GM12801 (cell line): Measurements from ENCODE around the gene CTNND2.

Experiments used
- TF ChIP-seq, protein P1 (sequence below): IDR thresholded peaks from one replicate; pipeline ENCODE4 v1.5.1; 2011; ENCODE audit warnings: control low read depth; ENCODE audit not compliant: insufficient read length; ENCODE audit errors: extremely low read depth

CTNND2 gene

DNA sequence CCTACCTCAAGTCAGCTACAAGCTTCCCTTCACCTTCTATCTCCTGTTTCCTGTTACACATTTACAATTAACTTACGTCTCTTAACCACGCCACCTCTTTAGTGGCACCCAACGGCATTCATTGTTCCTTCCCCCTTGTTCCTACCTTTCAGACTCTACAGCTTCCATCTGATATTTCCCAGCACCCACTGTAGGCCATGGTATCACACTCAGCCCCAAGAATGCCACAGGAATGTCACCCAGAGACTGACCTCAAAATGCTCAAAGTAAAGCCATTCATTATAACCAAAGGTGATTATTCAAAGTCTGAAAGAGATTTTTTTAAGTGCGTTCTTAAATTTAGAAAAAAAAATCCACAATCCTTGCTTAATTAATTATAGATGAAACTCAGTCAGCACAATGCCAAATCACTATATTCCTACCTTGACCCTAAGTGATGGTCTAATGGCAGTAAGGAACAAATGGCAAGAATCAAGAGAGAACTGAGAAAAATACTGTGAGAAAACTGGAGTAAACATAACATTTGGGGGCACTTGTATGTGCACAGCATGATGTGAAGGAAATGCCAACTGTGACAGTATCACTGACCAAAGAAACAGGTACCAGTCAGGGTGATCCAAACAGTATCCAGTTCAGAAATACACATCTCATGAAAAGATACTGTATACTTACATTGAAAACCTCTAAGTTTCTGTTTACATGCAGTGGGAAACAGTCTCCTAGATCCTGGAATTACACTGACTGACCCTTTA is 52.1 kb downstream of the CTNND2 start:
- TF ChIP-seq, protein P1, sequence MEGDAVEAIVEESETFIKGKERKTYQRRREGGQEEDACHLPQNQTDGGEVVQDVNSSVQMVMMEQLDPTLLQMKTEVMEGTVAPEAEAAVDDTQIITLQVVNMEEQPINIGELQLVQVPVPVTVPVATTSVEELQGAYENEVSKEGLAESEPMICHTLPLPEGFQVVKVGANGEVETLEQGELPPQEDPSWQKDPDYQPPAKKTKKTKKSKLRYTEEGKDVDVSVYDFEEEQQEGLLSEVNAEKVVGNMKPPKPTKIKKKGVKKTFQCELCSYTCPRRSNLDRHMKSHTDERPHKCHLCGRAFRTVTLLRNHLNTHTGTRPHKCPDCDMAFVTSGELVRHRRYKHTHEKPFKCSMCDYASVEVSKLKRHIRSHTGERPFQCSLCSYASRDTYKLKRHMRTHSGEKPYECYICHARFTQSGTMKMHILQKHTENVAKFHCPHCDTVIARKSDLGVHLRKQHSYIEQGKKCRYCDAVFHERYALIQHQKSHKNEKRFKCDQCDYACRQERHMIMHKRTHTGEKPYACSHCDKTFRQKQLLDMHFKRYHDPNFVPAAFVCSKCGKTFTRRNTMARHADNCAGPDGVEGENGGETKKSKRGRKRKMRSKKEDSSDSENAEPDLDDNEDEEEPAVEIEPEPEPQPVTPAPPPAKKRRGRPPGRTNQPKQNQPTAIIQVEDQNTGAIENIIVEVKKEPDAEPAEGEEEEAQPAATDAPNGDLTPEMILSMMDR, result no peak

GRCh38 chr5:11851416-11851815 is 52.8 kb downstream of the CTNND2 start:
- TF ChIP-seq, protein P1, result no peak

- TF ChIP-seq, protein P1, result no peak
These were observed 81.6 kb downstream of the CTNND2 start for GRCh38 chr5:11822598-11822997.

GRCh38 chr5:11815916-11816315 is 88.3 kb downstream of the CTNND2 start:
- TF ChIP-seq, protein P1, result no peak

DNA sequence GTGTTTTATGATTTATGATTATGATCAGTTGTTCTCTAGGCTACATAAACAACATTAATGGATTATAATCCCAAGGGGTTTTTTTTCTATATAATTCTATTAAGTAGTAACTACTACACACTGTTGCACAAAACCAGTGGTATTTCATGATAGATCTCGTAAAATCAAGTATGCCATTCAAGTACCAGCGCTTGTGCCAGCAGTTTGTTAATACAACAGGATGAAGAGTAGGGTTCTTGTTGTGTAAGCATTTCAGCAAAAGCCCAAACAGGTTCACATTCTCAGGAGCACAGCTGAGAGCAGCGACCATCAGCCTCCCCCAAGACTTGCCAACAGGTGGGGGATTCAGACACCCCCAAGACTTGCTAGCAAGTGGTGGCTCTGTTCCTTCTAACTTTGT is 88.8 kb downstream of the CTNND2 start:
- TF ChIP-seq, protein P1, result no peak

- TF ChIP-seq, protein P1, result no peak
These were observed 89.9 kb downstream of the CTNND2 start for GRCh38 chr5:11814373-11814772.

GRCh38 chr5:11809407-11809806 is 94.8 kb downstream of the CTNND2 start:
- TF ChIP-seq, protein P1, result no peak
